Measurements from ENCODE around the gene CPN2.

- TF ChIP-seq CTCF (IDR thresholded peaks at IDR 0.05; ENCODE audit: low read depth, low read length), result no peak
- TF ChIP-seq EZH2phosphoT487 (IDR thresholded peaks at IDR 0.05; ENCODE audit: low read depth), result no peak
Measured at GRCh38 chr3:194326192-194326967, 24.7 kb downstream of the CPN2 start.
